ENCODE results near the gene ZNF580. TPM values are rescaled to one million over a fixed set of nuclear protein-coding genes. Genes with fewer than 3 reads are reported as not detected.

The ZNF580 gene
- total and polyA plus RNA-seq, 10 of the 15 experiments (the other 5 are each of a cell fraction or from before 2014, with no cell fraction given), result 2.3 to 31.8 (median 10.0) TPM

- no peak for FAIRE-seq
- BruUV-seq (replicated peaks), result TSS peak; percentile 56
- Histone ChIP-seq H3K36me3 (ENCODE audit: control insufficient read depth in 2 of 2, insufficient read depth in 2 of 2, low read length in 1 of 2) (peaks cover 3% of the 10 kb centered on the region in 2 experiments; a peak in 3 of 4 replicates), H3K9me3 (replicated peaks; ENCODE audit: control insufficient read depth, insufficient read depth, low read length) (no peaks in the 10 kb centered on the region; the same call in 1 of the 3 replicates), H4K20me1 (ENCODE audit: control insufficient read depth, insufficient read depth) (no peaks in the 10 kb centered on the region), H3K4me3 (no peak overlapping the region), H3K27ac (ENCODE audit: control insufficient read depth, insufficient read depth) (no peak overlapping the region), H2AFZ (ENCODE audit: control insufficient read depth, low read depth, low read length) (no peak overlapping the region), H3K79me2 (ENCODE audit: control insufficient read depth, insufficient read depth, low read length) (no peaks in the 10 kb centered on the region), H3K27me3 (replicated peaks in 1 of 2; ENCODE audit: control insufficient read depth in 2 of 2, insufficient read depth in 2 of 2, low read length in 1 of 2) (no peaks in the 10 kb centered on the region), H3K9ac (ENCODE audit: control insufficient read depth, insufficient read depth, low read length) (no peak overlapping the region), H3K4me2 (ENCODE audit: control insufficient read depth, insufficient read depth) (no peak overlapping the region), H3K4me1 (ENCODE audit: control insufficient read depth, insufficient read depth, low read length) (peaks cover 7% of the 10 kb centered on the region; the same call in 1 of the 2 replicates)
- in situ Hi-C loops (cut with MboI) (no loop called here), intact Hi-C loops (cut with micrococcal nuclease; ENCODE audit: unreplicated experiment) (no loop called here)
- no peak for ATAC-seq
- ChIA-PET CTCF (interaction anchor here (1.1 kb wide), 1 partner anchor 15 kb away, joined by 6 read pairs; the partner anchor contains the start of gene ZNF865), SMC1A (ENCODE audit: uncharacterized antibody, unreplicated experiment) (interaction anchor here (1.4 kb wide), 1 partner anchor 15 kb away, joined by 5 read pairs; no protein-coding TSS in a partner anchor), POLR2A (no interaction called here), RAD21 (ENCODE audit: unreplicated experiment) (interaction anchor here (1.0 kb wide), 1 partner anchor 15 kb away, joined by 3 read pairs; the partner anchor contains the start of gene ZNF865)
- no peak for TF ChIP-seq HDAC6 (IDR thresholded peaks at IDR 0.05; ENCODE audit: unreplicated experiment)
- no peak for TF ChIP-seq SREBF2 (IDR thresholded peaks at IDR 0.05; ENCODE audit: low read length)
- 0 out of 2 replicates have a peak, but pooled peaks have one; percentile 19 for TF ChIP-seq POLR2AphosphoS5 (IDR thresholded peaks at IDR 0.05; ENCODE audit: low read length)
- no peak for DNase-seq (ENCODE audit: low read depth, low spot score)
- 84% methylated on average over 8 of the region's 9 CpGs for WGBS (ENCODE audit: insufficient coverage, insufficient replicate concordance, low lambda C conversion rate, missing lambda C conversion rate)
Observed at GRCh38 chr19:55621205-55621672, 19.6 kb upstream of the ZNF580 start.

GRCh38 chr19:55621673-55622231 lies 19.1 kb upstream of the ZNF580 start:
- DNase-seq (ENCODE audit: low read depth, low spot score) (no peak), ATAC-seq (no peak), FAIRE-seq (no peak)
- no peak overlapping the region for H3K9ac ChIP-seq (ENCODE audit: control insufficient read depth, insufficient read depth, low read length)
- WGBS (ENCODE audit: insufficient coverage, insufficient replicate concordance, low lambda C conversion rate, missing lambda C conversion rate), result 97% methylated on average over 18 of the region's 55 CpGs
- no peaks in the 10 kb centered on the region for H3K79me2 ChIP-seq (ENCODE audit: control insufficient read depth, insufficient read depth, low read length)
- no peak overlapping the region for H2AFZ ChIP-seq (ENCODE audit: control insufficient read depth, low read depth, low read length)
- SMC1A ChIA-PET (ENCODE audit: uncharacterized antibody, unreplicated experiment), result no interaction called here
- no peak overlapping the region for H3K4me2 ChIP-seq (ENCODE audit: control insufficient read depth, insufficient read depth)
- H3K27ac ChIP-seq (ENCODE audit: control insufficient read depth, insufficient read depth), result no peak overlapping the region
- BruUV-seq (replicated peaks), result no TSS peak
- no peak overlapping the region for H3K4me3 ChIP-seq
- peaks cover 9% of the 10 kb centered on the region; the same call in 1 of the 2 replicates for H3K4me1 ChIP-seq (ENCODE audit: control insufficient read depth, insufficient read depth, low read length)
- no peak for TF ChIP-seq FOS (IDR thresholded peaks at IDR 0.05; ENCODE audit: borderline replicate concordance, extremely low read depth, insufficient read length)
- TF ChIP-seq RELB (IDR thresholded peaks at IDR 0.05; ENCODE audit: low read depth), result no peak
- TF ChIP-seq HDGF (IDR thresholded peaks at IDR 0.05), result no peak
- TF ChIP-seq SP1 (IDR thresholded peaks at IDR 0.05; ENCODE audit: low read depth, low read length), result no peak
- no peak for TF ChIP-seq IRF4 (IDR thresholded peaks at IDR 0.05; ENCODE audit: low read depth, low read length)
- no peak for TF ChIP-seq PAX5 (IDR thresholded peaks at IDR 0.05; ENCODE audit: borderline replicate concordance, low read depth, low read length)
- no peak for TF ChIP-seq MYC (IDR thresholded peaks at IDR 0.05; ENCODE audit: insufficient read depth, insufficient read length, insufficient replicate concordance, low read length, severe bottlenecking)
- TF ChIP-seq RAD21 (IDR thresholded peaks at IDR 0.05; ENCODE audit: insufficient read depth, low read depth, low read length), result no peak
- no peak for TF ChIP-seq PAX8 (IDR thresholded peaks at IDR 0.05)
- TF ChIP-seq RELA (IDR thresholded peaks at IDR 0.05; ENCODE audit: borderline replicate concordance, partially characterized antibody), result no peak
- TF ChIP-seq, protein P1, sequence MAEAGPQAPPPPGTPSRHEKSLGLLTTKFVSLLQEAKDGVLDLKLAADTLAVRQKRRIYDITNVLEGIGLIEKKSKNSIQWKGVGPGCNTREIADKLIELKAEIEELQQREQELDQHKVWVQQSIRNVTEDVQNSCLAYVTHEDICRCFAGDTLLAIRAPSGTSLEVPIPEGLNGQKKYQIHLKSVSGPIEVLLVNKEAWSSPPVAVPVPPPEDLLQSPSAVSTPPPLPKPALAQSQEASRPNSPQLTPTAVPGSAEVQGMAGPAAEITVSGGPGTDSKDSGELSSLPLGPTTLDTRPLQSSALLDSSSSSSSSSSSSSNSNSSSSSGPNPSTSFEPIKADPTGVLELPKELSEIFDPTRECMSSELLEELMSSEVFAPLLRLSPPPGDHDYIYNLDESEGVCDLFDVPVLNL (IDR thresholded peaks at IDR 0.05; ENCODE audit: low read depth, low read length), result no peak
- CTCF ChIA-PET, result interaction anchor here (7.9 kb wide), 1 partner anchor 16 kb away, joined by 76 read pairs; the partner anchor contains the start of gene ZNF865
- H3K27me3 ChIP-seq (replicated peaks in 1 of 2; ENCODE audit: control insufficient read depth in 2 of 2, insufficient read depth in 2 of 2, low read length in 1 of 2), result no peaks in the 10 kb centered on the region
- H3K9me3 ChIP-seq (replicated peaks; ENCODE audit: control insufficient read depth, insufficient read depth, low read length), result no peaks in the 10 kb centered on the region; the same call in 1 of the 3 replicates
- in situ Hi-C loops (cut with MboI) (no loop called here), intact Hi-C loops (cut with micrococcal nuclease; ENCODE audit: unreplicated experiment) (no loop called here)
- H4K20me1 ChIP-seq (ENCODE audit: control insufficient read depth, insufficient read depth), result no peaks in the 10 kb centered on the region
- RAD21 ChIA-PET (ENCODE audit: unreplicated experiment), result no interaction called here
- POLR2A ChIA-PET, result no interaction called here
- H3K36me3 ChIP-seq (ENCODE audit: control insufficient read depth in 2 of 2, insufficient read depth in 2 of 2, low read length in 1 of 2), result peaks cover 0 to 3% of the 10 kb centered on the region in 2 experiments; a peak in 2 of 4 replicates
